LHCN-M2 (cell line): ENCODE data around the gene ARHGAP4. TPM values are rescaled to one million over a fixed set of nuclear protein-coding genes. Genes with fewer than 3 reads are reported as not detected.
A peak's percentile ranks its signal among the peaks of the same experiment; 100 is the strongest.

ENCODE experiments used
- DNase-seq: peaks from one replicate; pipeline ENCODE4 v3.0.0-alpha.2; 2012; ENCODE audit warnings: low read depth
- total RNA-seq: library from RNA; depleted of rRNA; stranded (reverse); fragments of >200 nt; gene quantifications from 2 replicates; pipeline ENCODE4 v1.2.3, GENCODE V29; 2014

The ARHGAP4 gene
- total RNA-seq, 1 experiment from 2014 or later: 15.2 TPM

- no peak for DNase-seq
These were observed 18.6 kb downstream of the ARHGAP4 start for GRCh38 chrX:153907456-153907855.

- no peak for DNase-seq
These were observed 19.7 kb downstream of the ARHGAP4 start for GRCh38 chrX:153906126-153906917.

- DNase-seq: no peak
These were observed 20.5 kb downstream of the ARHGAP4 start for GRCh38 chrX:153905481-153906095.

GRCh38 chrX:153903991-153904957, 21.8 kb downstream of the ARHGAP4 start, which contains the start of gene AVPR2:
Gene AVPR2, plus strand, starts transcription at chrX:153904673. Its CDS starts 473 bp downstream, at chrX:153905146.
- no peak for DNase-seq

- no peak for DNase-seq
These were observed 22.7 kb downstream of the ARHGAP4 start for GRCh38 chrX:153903238-153903980.

- no peak for DNase-seq
These were observed 23.7 kb downstream of the ARHGAP4 start for GRCh38 chrX:153902385-153902784.

GRCh38 chrX:153901753-153902140, 24.3 kb downstream of the ARHGAP4 start:
- DNase-seq: no peak

GRCh38 chrX:153900831-153901752, 25.0 kb downstream of the ARHGAP4 start:
- peak; percentile 93 for DNase-seq

GRCh38 chrX:153897899-153898298, 28.2 kb downstream of the ARHGAP4 start:
- no peak for DNase-seq

GRCh38 chrX:153889123-153889522, 36.9 kb downstream of the ARHGAP4 start:
- DNase-seq: no peak

GRCh38 chrX:153888344-153888743, 37.7 kb downstream of the ARHGAP4 start:
- no peak for DNase-seq

GRCh38 chrX:153887385-153887784, 38.7 kb downstream of the ARHGAP4 start:
- no peak for DNase-seq

- no peak for DNase-seq
These were observed 39.1 kb downstream of the ARHGAP4 start for GRCh38 chrX:153886915-153887314.

GRCh38 chrX:153885968-153886903, 39.8 kb downstream of the ARHGAP4 start, which contains the start of gene L1CAM:
Gene L1CAM, minus strand, starts transcription at chrX:153886173. Its CDS starts 10,337 bp downstream, at chrX:153875836.
- no peak for DNase-seq

GRCh38 chrX:153885208-153885787, 40.8 kb downstream of the ARHGAP4 start:
- no peak for DNase-seq

- no peak for DNase-seq
These were observed 41.5 kb downstream of the ARHGAP4 start for GRCh38 chrX:153884590-153884989.

GRCh38 chrX:153884136-153884535, 41.9 kb downstream of the ARHGAP4 start:
- DNase-seq: no peak

- DNase-seq: no peak
These were observed 42.8 kb downstream of the ARHGAP4 start for GRCh38 chrX:153883163-153883843.
